ENCODE measurements around the gene MRM2.
A peak's percentile ranks its signal among the peaks of the same experiment; 100 is the strongest.

Gene MRM2

GRCh38 chr7:2212906-2213305 is 29.1 kb downstream of the MRM2 start:
- DNase-seq: no peak
- in situ Hi-C loops (cut with HindIII; ENCODE audit: low pct_ligation_motif_present, low pct_unique_long_range_greater_than_20kb, low sequenced_read_pairs): no loop called here

- in situ Hi-C loops (cut with HindIII; ENCODE audit: low pct_ligation_motif_present, low pct_unique_long_range_greater_than_20kb, low sequenced_read_pairs): no loop called here
- DNase-seq: no peak
Measured at GRCh38 chr7:2211926-2212325, 30.1 kb downstream of the MRM2 start.

- in situ Hi-C loops (cut with HindIII; ENCODE audit: low pct_ligation_motif_present, low pct_unique_long_range_greater_than_20kb, low sequenced_read_pairs): no loop called here
- DNase-seq: no peak
Measured at GRCh38 chr7:2211259-2211880, 30.6 kb downstream of the MRM2 start.

GRCh38 chr7:2210551-2211258 is 31.3 kb downstream of the MRM2 start:
- no peak for DNase-seq
- in situ Hi-C loops (cut with HindIII; ENCODE audit: low pct_ligation_motif_present, low pct_unique_long_range_greater_than_20kb, low sequenced_read_pairs): no loop called here

- DNase-seq: no peak
- in situ Hi-C loops (cut with HindIII; ENCODE audit: low pct_ligation_motif_present, low pct_unique_long_range_greater_than_20kb, low sequenced_read_pairs): no loop called here
Measured at GRCh38 chr7:2209961-2210323, 32.1 kb downstream of the MRM2 start.

GRCh38 chr7:2209146-2209960 is 32.7 kb downstream of the MRM2 start:
- in situ Hi-C loops (cut with HindIII; ENCODE audit: low pct_ligation_motif_present, low pct_unique_long_range_greater_than_20kb, low sequenced_read_pairs): no loop called here
- DNase-seq: peak; percentile 65

- in situ Hi-C loops (cut with HindIII; ENCODE audit: low pct_ligation_motif_present, low pct_unique_long_range_greater_than_20kb, low sequenced_read_pairs): no loop called here
- DNase-seq: no peak
Measured at GRCh38 chr7:2208712-2209111, 33.3 kb downstream of the MRM2 start.

GRCh38 chr7:2205036-2205780 is 36.8 kb downstream of the MRM2 start:
- in situ Hi-C loops (cut with HindIII; ENCODE audit: low pct_ligation_motif_present, low pct_unique_long_range_greater_than_20kb, low sequenced_read_pairs): no loop called here
- no peak for DNase-seq

GRCh38 chr7:2204446-2204845 is 37.6 kb downstream of the MRM2 start:
- DNase-seq: no peak
- in situ Hi-C loops (cut with HindIII; ENCODE audit: low pct_ligation_motif_present, low pct_unique_long_range_greater_than_20kb, low sequenced_read_pairs): no loop called here

- in situ Hi-C loops (cut with HindIII; ENCODE audit: low pct_ligation_motif_present, low pct_unique_long_range_greater_than_20kb, low sequenced_read_pairs): no loop called here
- DNase-seq: no peak
Measured at GRCh38 chr7:2203766-2204300, 38.2 kb downstream of the MRM2 start.

- in situ Hi-C loops (cut with HindIII; ENCODE audit: low pct_ligation_motif_present, low pct_unique_long_range_greater_than_20kb, low sequenced_read_pairs): no loop called here
- DNase-seq: no peak
Measured at GRCh38 chr7:2202901-2203765, 38.9 kb downstream of the MRM2 start.

GRCh38 chr7:2202361-2202761 is 39.6 kb downstream of the MRM2 start:
- in situ Hi-C loops (cut with HindIII; ENCODE audit: low pct_ligation_motif_present, low pct_unique_long_range_greater_than_20kb, low sequenced_read_pairs): no loop called here
- no peak for DNase-seq

- no peak for DNase-seq
- in situ Hi-C loops (cut with HindIII; ENCODE audit: low pct_ligation_motif_present, low pct_unique_long_range_greater_than_20kb, low sequenced_read_pairs): no loop called here
Measured at GRCh38 chr7:2201686-2202360, 40.2 kb downstream of the MRM2 start.

- in situ Hi-C loops (cut with HindIII; ENCODE audit: low pct_ligation_motif_present, low pct_unique_long_range_greater_than_20kb, low sequenced_read_pairs): no loop called here
- no peak for DNase-seq
Measured at GRCh38 chr7:2201128-2201527, 40.9 kb downstream of the MRM2 start.

GRCh38 chr7:2200584-2200980 is 41.4 kb downstream of the MRM2 start:
- DNase-seq: no peak
- in situ Hi-C loops (cut with HindIII; ENCODE audit: low pct_ligation_motif_present, low pct_unique_long_range_greater_than_20kb, low sequenced_read_pairs): no loop called here

GRCh38 chr7:2199956-2200583 is 41.9 kb downstream of the MRM2 start:
- in situ Hi-C loops (cut with HindIII; ENCODE audit: low pct_ligation_motif_present, low pct_unique_long_range_greater_than_20kb, low sequenced_read_pairs): no loop called here
- DNase-seq: no peak

GRCh38 chr7:2199528-2199927 is 42.5 kb downstream of the MRM2 start:
- no peak for DNase-seq
- in situ Hi-C loops (cut with HindIII; ENCODE audit: low pct_ligation_motif_present, low pct_unique_long_range_greater_than_20kb, low sequenced_read_pairs): no loop called here
